WTC11 (cell line): Measurements from ENCODE around the gene AKR1A1. TPM values are rescaled to one million over a fixed set of nuclear protein-coding genes. Genes with fewer than 3 reads are reported as not detected.

Source experiments
- ATAC-seq: fragments of 200-7000 bp; cut with Tn5 transposase; 2 replicates; pipeline ENCODE4 v1.10.0; 2021; ENCODE audit warnings: mild to moderate bottlenecking, moderate library complexity
- CTCF ChIA-PET: fragments of 300-600 bp; sonication (Branson Sonifier 250); formaldehyde crosslinking; loops from one replicate; lab custom pipeline; 2021; ENCODE audit warnings: antibody characterized with exemption; lab: Charles Lee
- POLR2A ChIA-PET: fragments of 350-600 bp; sonication (Branson Sonifier 250); formaldehyde crosslinking; loops from one replicate; lab custom pipeline; 2021; ENCODE audit warnings: antibody characterized with exemption; lab: Charles Lee
- DNase-seq: peaks from one replicate; pipeline ENCODE4 v3.0.0; 2021; ENCODE audit warnings: low spot score
- H3K27ac Mint-ChIP-seq: 2 replicates; pipeline ENCODE4 v1.8.0; 2021; ENCODE audit warnings: mixed read lengths
- H3K27me3 Mint-ChIP-seq: 2 replicates; pipeline ENCODE4 v1.8.0; 2021; ENCODE audit warnings: low read depth, mild to moderate bottlenecking, moderate library complexity, mixed read lengths
- H3K36me3 Mint-ChIP-seq: 2 replicates; pipeline ENCODE4 v1.8.0; 2021; ENCODE audit warnings: mixed read lengths
- H3K4me1 Mint-ChIP-seq: 2 replicates; pipeline ENCODE4 v1.8.0; 2022; ENCODE audit warnings: mixed read lengths
- H3K4me3 Mint-ChIP-seq: 2 replicates; pipeline ENCODE4 v1.8.0; 2021; ENCODE audit warnings: mild to moderate bottlenecking, moderate library complexity, mixed read lengths
- H3K9me3 Mint-ChIP-seq: 2 replicates; pipeline ENCODE4 v1.8.0; 2021; ENCODE audit warnings: mixed read lengths
- ATF1 ChIP-seq: sonication (generic); formaldehyde crosslinking; IDR thresholded peaks from 2 replicates; pipeline ENCODE4 v1.8.1; 2023; ENCODE audit warnings: mild to moderate bottlenecking, moderate library complexity, missing genetic modification reagents
- E2F4 ChIP-seq: sonication (generic); formaldehyde crosslinking; IDR thresholded peaks from 2 replicates; pipeline ENCODE4 v1.8.1; 2022; ENCODE audit warnings: low read depth, mild to moderate bottlenecking, moderate library complexity, missing genetic modification reagents, borderline replicate concordance
- ERG ChIP-seq: fragments of 250-450 bp; sonication (Bioruptor Pico); IDR thresholded peaks from 2 replicates; pipeline ENCODE4 v1.8.0; 2021; ENCODE audit warnings: mild to moderate bottlenecking
- ESRRA ChIP-seq: sonication (generic); formaldehyde crosslinking; IDR thresholded peaks from 2 replicates; pipeline ENCODE4 v1.8.1; 2022; ENCODE audit warnings: mild to moderate bottlenecking, missing genetic modification reagents, borderline replicate concordance
- GRHL2 ChIP-seq: fragments of 250-450 bp; sonication (Bioruptor Pico); IDR thresholded peaks from 2 replicates; pipeline ENCODE4 v1.8.0; 2022; ENCODE audit warnings: mild to moderate bottlenecking, moderate library complexity; ENCODE audit not compliant: insufficient replicate concordance, severe bottlenecking
- NR3C1 ChIP-seq: sonication (generic); formaldehyde crosslinking; conservative IDR thresholded peaks from 2 replicates; pipeline ENCODE4 v1.8.1; 2023; ENCODE audit warnings: low read depth, mild to moderate bottlenecking, missing genetic modification reagents
- PRDM15 ChIP-seq: sonication (generic); formaldehyde crosslinking; IDR thresholded peaks from 2 replicates; pipeline ENCODE4 v1.8.0; 2022; ENCODE audit warnings: missing genetic modification reagents
- RORB ChIP-seq: fragments of 250-450 bp; sonication (Bioruptor Pico); IDR thresholded peaks from 2 replicates; pipeline ENCODE4 v1.9.0; 2021; ENCODE audit warnings: mild to moderate bottlenecking
- SOX15 ChIP-seq: fragments of 250-450 bp; sonication (Bioruptor Pico); IDR thresholded peaks from 2 replicates; pipeline ENCODE4 v1.9.0; 2021; ENCODE audit warnings: mild to moderate bottlenecking
- USF1 ChIP-seq: sonication (generic); formaldehyde crosslinking; IDR thresholded peaks from 2 replicates; pipeline ENCODE4 v1.8.0; 2022; ENCODE audit warnings: mild to moderate bottlenecking, missing genetic modification reagents
- USF2 ChIP-seq: sonication (generic); formaldehyde crosslinking; IDR thresholded peaks from 2 replicates; pipeline ENCODE4 v1.8.1; 2023; ENCODE audit warnings: mild to moderate bottlenecking, missing genetic modification reagents, moderate library complexity
- ZBTB21 ChIP-seq: sonication (generic); formaldehyde crosslinking; IDR thresholded peaks from 2 replicates; pipeline ENCODE4 v1.8.1; 2023; ENCODE audit warnings: mild to moderate bottlenecking, missing genetic modification reagents, borderline replicate concordance
- ZNF232 ChIP-seq: sonication (generic); formaldehyde crosslinking; IDR thresholded peaks from 2 replicates; pipeline ENCODE4 v1.8.0; 2022; ENCODE audit warnings: mild to moderate bottlenecking, missing genetic modification reagents
- ZNF263 ChIP-seq: sonication (generic); formaldehyde crosslinking; IDR thresholded peaks from 2 replicates; pipeline ENCODE4 v1.8.1; 2022; ENCODE audit warnings: low read depth, mild to moderate bottlenecking, moderate library complexity, missing genetic modification reagents
- ZNF317 ChIP-seq: sonication (generic); formaldehyde crosslinking; IDR thresholded peaks from 2 replicates; pipeline ENCODE4 v1.8.1; 2023; ENCODE audit warnings: low read depth, mild to moderate bottlenecking, moderate library complexity, missing genetic modification reagents, borderline replicate concordance
- ZNF671 ChIP-seq: fragments of 250-450 bp; sonication (Bioruptor Pico); IDR thresholded peaks from 2 replicates; pipeline ENCODE4 v1.8.0; 2021; ENCODE audit warnings: mild to moderate bottlenecking
- ZSCAN18 ChIP-seq: fragments of 250-450 bp; sonication (Bioruptor Pico); IDR thresholded peaks from 2 replicates; pipeline ENCODE4 v2.1.2; 2022; ENCODE audit warnings: mild to moderate bottlenecking, moderate library complexity
- total RNA-seq: library from RNA; stranded (reverse); gene quantifications from 3 replicates; pipeline ENCODE4 v1.2.3, GENCODE V29; 2021

The AKR1A1 gene
- total RNA-seq, 1 experiment from 2014 or later = 338 TPM

- POLR2A ChIA-PET = interaction anchor here (1.1 kb wide), 1 partner anchor 21 kb away, joined by 3 read pairs; the partner anchor contains the start of gene PRDX1
- Mint-ChIP-seq H3K27ac (no peak overlapping the region), H3K9me3 (no peaks in the 10 kb centered on the region), H3K4me3 (no peak overlapping the region), H3K4me1 (peaks cover 11% of the 10 kb centered on the region), H3K27me3 (no peaks in the 10 kb centered on the region), H3K36me3 (no peaks in the 10 kb centered on the region)
- DNase-seq = no peak
- CTCF ChIA-PET = interaction anchor here (0.7 kb wide), 1 partner anchor 85 kb away, joined by 4 read pairs; no protein-coding TSS in a partner anchor
- ATAC-seq = no peak
- TF ChIP-seq PRDM15 (CRISPR knock-in tag) (no peak), RORB (CRISPR knock-in tag) (no peak), GRHL2 (no peak), ZSCAN18 (no peak), ERG (no peak), SOX15 (CRISPR knock-in tag) (no peak), ZNF671 (no peak), ESRRA (CRISPR knock-in tag) (no peak), ZBTB21 (no peak), USF2 (no peak), NR3C1 (CRISPR knock-in tag) (no peak), USF1 (no peak), ZNF232 (CRISPR knock-in tag) (no peak), ATF1 (CRISPR knock-in tag) (no peak), ZNF317 (no peak), ZNF263 (CRISPR knock-in tag) (no peak), E2F4 (no peak)
Observed at GRCh38 chr1:45542591-45542990, 8.0 kb upstream of the AKR1A1 start.
